Ovary (tissue), 9 donors: ENCODE data around the gene SLIT3. TPM values are rescaled to one million over a fixed set of nuclear protein-coding genes. Genes with fewer than 3 reads are reported as not detected.

Experiments
- DNase-seq, 5 donors: peaks; one replicate each; pipeline ENCODE4 v3.0.0-alpha.2; 2019 to 2020
- H3K27ac ChIP-seq, 2 donors: fragments of 200-600 bp; one replicate each; pipeline versions ENCODE4 v1.5.1 to v1.8.0; 2019 to 2022
- H3K27me3 ChIP-seq: fragments of 200-600 bp; one replicate; pipeline ENCODE4 v1.8.0; 2022
- H3K36me3 ChIP-seq: fragments of 200-600 bp; sonication (generic); one replicate; pipeline ENCODE4 v1.5.1; 2019
- H3K4me1 ChIP-seq: one replicate; pipeline ENCODE4 v1.8.1; 2013; ENCODE audit warnings: mild to moderate bottlenecking, moderate library complexity; ENCODE audit not compliant: insufficient read depth
- H3K4me3 ChIP-seq: fragments of 200-600 bp; sonication (generic); one replicate; pipeline ENCODE4 v1.5.1; 2017
- H3K9me3 ChIP-seq, 2 donors: fragments of 200-600 bp in 1 of 2; sonication (generic) in 1 of 2; one replicate each; pipeline versions ENCODE4 v1.5.1 to v1.8.1; 2013 to 2019; ENCODE audit warnings: mild to moderate bottlenecking in 1 of 2, moderate library complexity in 1 of 2
- CTCF ChIP-seq, 3 donors: fragments of 450-650 bp in 2 of 3; fragments of 200-600 bp in 1 of 3; IDR thresholded peaks; one replicate each; pipeline versions ENCODE4 v1.5.1 to v1.8.0; 2016 to 2022; ENCODE audit warnings: antibody characterized with exemption in 3 of 3, mild to moderate bottlenecking in 1 of 3
- EP300 ChIP-seq: sonication (generic); formaldehyde crosslinking; IDR thresholded peaks from one replicate; pipeline ENCODE4 v1.6.1; 2017; ENCODE audit warnings: antibody characterized with exemption
- POLR2A ChIP-seq: fragments of 450-650 bp; IDR thresholded peaks from one replicate; pipeline ENCODE4 v1.6.1; 2017; ENCODE audit warnings: antibody characterized with exemption, mild to moderate bottlenecking, moderate library complexity
- WGBS, 3 donors: extraction: QIAGEN DNeasy Blood & Tissue Kit in 1 of 3; methylation state at CpG; one replicate each; pipeline versions ENCODE4 v1.1.5 to v1.1.7; 2013 to 2017; 5-methylcytosine and 5-hydroxymethylcytosine counted together
- intact Hi-C, 4 donors: fragments of 100-400 bp; cut with DNase I; formaldehyde crosslinking; loops; one replicate each; pipeline versions ENCODE4 v1.11.0 to v1.15.1; 2022 to 2023
- polyA plus RNA-seq, 2 donors: library from polyadenylated mRNA; stranded (reverse); fragments of 200-250 nt in 1 of 2; fragments of 350-450 nt in 1 of 2; fragmentation: Illumina TruSeq in 1 of 2; extraction: RNeasy Lipid Tissue Mini Kit (QIAGEN cat#74804) in 1 of 2; gene quantifications; one replicate each; pipeline ENCODE4 v1.2.3, GENCODE V29; 2013 to 2014
- total RNA-seq, 7 donors: library from RNA; depleted of rRNA in 2 of 7; stranded (reverse); fragments of >200 nt in 2 of 7; fragmentation: NEBNext Ultra II Directional in 3 of 7; extraction: Animal tissue kit (Norgen Biotek cat#: 25700) in 3 of 7; gene quantifications; one replicate each; pipeline versions ENCODE4 v1.1.0 to v1.2.4, GENCODE V29; 2016 to 2023
- donor health status: DM: no; HTN: no; CAD: no; lungs with moderate emphysema.
- donor health status: DM: no; HTN: no; CAD: no.
- donor health status: Bipolar disorder and iron deficiency.
- donor health status: DM: yes; HTN: yes; CAD: no.
- donor health status: DM: no; HTN: no; CAD: no.
- donor health status: DM: yes; HTN: yes; CAD: no.

The SLIT3 gene
- total and polyA plus RNA-seq, 9 donors: 10.3 to 106 (median 24.4) TPM

- Histone ChIP-seq H3K27ac (no peak overlapping the region), H3K27me3 (no peaks in the 10 kb centered on the region), H3K4me3 (no peak overlapping the region), H3K9me3 (no peaks in the 10 kb centered on the region), H3K36me3 (no peaks in the 10 kb centered on the region), H3K4me1 (peaks cover 1% of the 10 kb centered on the region)
- 11 to 39% (median 18%) methylated on average over 8 of the region's 8 CpGs for WGBS, 3 donors
- TF ChIP-seq EP300: no peak
- no peak for TF ChIP-seq POLR2A
- DNase-seq: no peak
- intact Hi-C loops: no loop called here
Observed at GRCh38 chr5:168883991-168884390, 416.9 kb downstream of the SLIT3 start.

- Histone ChIP-seq H3K27me3 (no peaks in the 10 kb centered on the region), H3K9me3 (no peaks in the 10 kb centered on the region), H3K4me1 (peaks cover 1% of the 10 kb centered on the region), H3K4me3 (no peak overlapping the region), H3K36me3 (no peaks in the 10 kb centered on the region), H3K27ac (no peak overlapping the region)
- TF ChIP-seq EP300 (no peak), CTCF (IDR thresholded peaks at IDR 0.05) (no peak), POLR2A (no peak)
- 63 to 75% (median 71%) methylated on average over 16 of the region's 16 CpGs for WGBS, 3 donors
- no peak for DNase-seq
- intact Hi-C loops: no loop called here
Observed at GRCh38 chr5:168883281-168883741, 417.6 kb downstream of the SLIT3 start.

- no peak overlapping the region for H3K4me3 ChIP-seq
- WGBS, 3 donors: 87 to 95% (median 91%) methylated on average over 12 of the region's 12 CpGs
- no peaks in the 10 kb centered on the region for H3K9me3 ChIP-seq
- no peak overlapping the region for H3K27ac ChIP-seq
- H3K4me1 ChIP-seq: peaks cover 1% of the 10 kb centered on the region
- intact Hi-C loops: no loop called here
- no peaks in the 10 kb centered on the region for H3K36me3 ChIP-seq
- DNase-seq: no peak
- TF ChIP-seq POLR2A: no peak
- no peak for TF ChIP-seq CTCF (IDR thresholded peaks at IDR 0.05)
- no peak for TF ChIP-seq EP300
- no peaks in the 10 kb centered on the region for H3K27me3 ChIP-seq
Observed at GRCh38 chr5:168882283-168882682, 418.7 kb downstream of the SLIT3 start.

- Histone ChIP-seq H3K4me3 (no peak overlapping the region), H3K27me3 (no peaks in the 10 kb centered on the region), H3K27ac (no peak overlapping the region), H3K9me3 (no peaks in the 10 kb centered on the region), H3K36me3 (no peaks in the 10 kb centered on the region), H3K4me1 (peaks cover 1% of the 10 kb centered on the region)
- DNase-seq: no peak
- 76 to 85% (median 82%) methylated on average over 11 of the region's 11 CpGs for WGBS, 3 donors
- TF ChIP-seq CTCF (IDR thresholded peaks at IDR 0.05) (no peak), EP300 (no peak), POLR2A (no peak)
- intact Hi-C loops: no loop called here
Observed at GRCh38 chr5:168881427-168882149, 419.4 kb downstream of the SLIT3 start.

- Histone ChIP-seq H3K27me3 (no peaks in the 10 kb centered on the region), H3K27ac (no peak overlapping the region), H3K36me3 (no peaks in the 10 kb centered on the region), H3K4me3 (no peak overlapping the region), H3K9me3 (no peaks in the 10 kb centered on the region), H3K4me1 (peaks cover 1% of the 10 kb centered on the region)
- intact Hi-C loops: no loop called here
- DNase-seq: no peak
- WGBS, 3 donors: 41 to 45% (median 42%) methylated on average over 8 of the region's 8 CpGs
- no peak for TF ChIP-seq POLR2A
- no peak for TF ChIP-seq CTCF (IDR thresholded peaks at IDR 0.05)
Observed at GRCh38 chr5:168879929-168880328, 421.0 kb downstream of the SLIT3 start.
